H1 (cell line): ENCODE data around the gene PLXNB1. TPM values are rescaled to one million over a fixed set of nuclear protein-coding genes. Genes with fewer than 3 reads are reported as not detected.

Experiments
- CTCF ChIA-PET: fragments of 300-600 bp; sonication (Branson Sonifier 250); formaldehyde crosslinking; loops from one replicate; lab custom pipeline; 2021; ENCODE audit not compliant: partially characterized antibody; lab: Charles Lee
- POLR2A ChIA-PET: fragments of 300-600 bp; sonication (Branson Sonifier 250); formaldehyde crosslinking; loops from one replicate; lab custom pipeline; 2021; ENCODE audit warnings: inconsistent platforms; ENCODE audit not compliant: partially characterized antibody; lab: Charles Lee
- DNase-seq, 2 experiments: peaks; one replicate each; pipeline versions ENCODE4 v3.0.0 to v3.0.0-alpha.2; 2010 to 2022; ENCODE audit warnings: low spot score in 2 of 2, low read depth in 1 of 2, mixed read lengths in 1 of 2
- FAIRE-seq: peaks from 2 replicates; lab custom pipeline; 2011; peaks lifted over from hg19 to GRCh38; lab: Jason Lieb, UNC
- H2AFZ ChIP-seq: 2 replicates; pipeline ENCODE4 v1.8.1; 2012; ENCODE audit warnings: low read length, inconsistent platforms
- H2AK5ac ChIP-seq: 2 replicates; pipeline ENCODE4 v1.6.1; 2013; ENCODE audit warnings: low read depth, low read length
- H2BK120ac ChIP-seq: replicated peaks from 2 replicates; pipeline ENCODE3; 2013; ENCODE audit warnings: low read depth, low read length, inconsistent platforms
- H2BK12ac ChIP-seq: 2 replicates; pipeline ENCODE4 v1.6.1; 2013; ENCODE audit warnings: low read depth, low read length
- H2BK15ac ChIP-seq: 2 replicates; pipeline ENCODE4 v1.6.1; 2013; ENCODE audit warnings: low read length
- H2BK20ac ChIP-seq: 2 replicates; pipeline ENCODE4 v1.6.1; 2013; ENCODE audit warnings: low read length
- H2BK5ac ChIP-seq: 2 replicates; pipeline ENCODE4 v1.6.1; 2013; ENCODE audit warnings: low read depth, low read length
- H3K14ac ChIP-seq: 2 replicates; pipeline ENCODE4 v1.6.1; 2013; ENCODE audit warnings: inconsistent platforms; ENCODE audit not compliant: insufficient read length
- H3K18ac ChIP-seq: 2 replicates; pipeline ENCODE4 v1.6.1; 2013; ENCODE audit warnings: low read length; ENCODE audit errors: extremely low read depth
- H3K23ac ChIP-seq: 2 replicates; pipeline ENCODE4 v1.6.1; 2013; ENCODE audit warnings: inconsistent platforms; ENCODE audit not compliant: insufficient read length
- H3K23me2 ChIP-seq: 2 replicates; pipeline ENCODE4 v1.6.1; 2013; ENCODE audit warnings: low read depth, low read length
- H3K27ac ChIP-seq: 2 replicates; pipeline ENCODE4 v1.6.1; 2011; ENCODE audit warnings: low read depth, low read length, inconsistent platforms
- H3K27me3 ChIP-seq, 4 experiments: replicated peaks in 1 of 4; 1 replicate in 1 of 4; 2 replicates in 3 of 4; pipeline versions ENCODE4 v1.6.1 to v1.8.1; 2011 to 2013; ENCODE audit warnings: low read length in 3 of 4, mild to moderate bottlenecking in 3 of 4, inconsistent platforms in 2 of 4, mixed read lengths in 2 of 4, moderate library complexity in 1 of 4; ENCODE audit not compliant: control insufficient read depth in 3 of 4, insufficient read depth in 3 of 4; ENCODE audit errors: extremely low read depth in 1 of 4
- H3K36me3 ChIP-seq, 4 experiments: 2 replicates each; pipeline versions ENCODE4 v1.6.1 to v1.8.1; 2011 to 2013; ENCODE audit warnings: mild to moderate bottlenecking in 4 of 4, low read length in 3 of 4, moderate library complexity in 2 of 4, control low read depth in 1 of 4, inconsistent platforms in 1 of 4; ENCODE audit not compliant: insufficient read depth in 4 of 4, control insufficient read depth in 2 of 4
- H3K4ac ChIP-seq: replicated peaks from 2 replicates; pipeline ENCODE3; 2013; ENCODE audit warnings: low read length, low read depth, mixed read lengths, inconsistent platforms; ENCODE audit not compliant: insufficient read length
- H3K4me1 ChIP-seq, 4 experiments: replicated peaks in 1 of 4; 1 replicate in 1 of 4; 2 replicates in 3 of 4; pipeline versions ENCODE4 v1.6.1 to v1.8.1; 2011 to 2013; ENCODE audit warnings: low read length in 3 of 4, inconsistent platforms in 2 of 4, mixed read lengths in 1 of 4; ENCODE audit not compliant: insufficient read depth in 4 of 4, control insufficient read depth in 3 of 4
- H3K4me2 ChIP-seq, 2 experiments: 2 replicates each; pipeline versions ENCODE4 v1.6.1 to v1.8.1; 2011 to 2013; ENCODE audit warnings: low read depth in 2 of 2, low read length in 2 of 2, control low read depth in 1 of 2, inconsistent platforms in 1 of 2, mild to moderate bottlenecking in 1 of 2; ENCODE audit not compliant: insufficient read depth in 1 of 2
- H3K4me3 ChIP-seq, 4 experiments: fragments of 200-600, 300-600 bp in 1 of 4; sonication (generic), shearing (Covaris generic), sonication (Bioruptor Twin) in 1 of 4; 2 replicates each; pipeline versions ENCODE4 v1.5.1 to v1.8.1; 2011 to 2016; ENCODE audit warnings: low read length in 4 of 4, low read depth in 3 of 4, control low read depth in 2 of 4, inconsistent platforms in 2 of 4, mild to moderate bottlenecking in 2 of 4, mixed read lengths in 1 of 4, moderate library complexity in 1 of 4; ENCODE audit not compliant: insufficient read depth in 2 of 4; ENCODE audit errors: extremely low read depth in 1 of 4
- H3K56ac ChIP-seq: replicated peaks from 2 replicates; pipeline ENCODE3; 2013; ENCODE audit warnings: low read depth, mild to moderate bottlenecking, mixed read lengths, low read length, inconsistent platforms; ENCODE audit not compliant: insufficient read length
- H3K79me1 ChIP-seq: 2 replicates; pipeline ENCODE4 v1.6.1; 2013; ENCODE audit warnings: low read depth, low read length, control low read depth
- H3K79me2 ChIP-seq, 2 experiments: 2 replicates each; pipeline versions ENCODE4 v1.6.1 to v1.8.1; 2012 to 2013; ENCODE audit warnings: low read length in 2 of 2, mild to moderate bottlenecking in 2 of 2, inconsistent platforms in 1 of 2; ENCODE audit not compliant: insufficient read depth in 2 of 2, control insufficient read depth in 1 of 2
- H3K9ac ChIP-seq, 4 experiments: replicated peaks in 1 of 4; 1 replicate in 1 of 4; 2 replicates in 3 of 4; pipeline versions ENCODE4 v1.6.1 to v1.8.1; 2011 to 2013; ENCODE audit warnings: low read depth in 3 of 4, low read length in 3 of 4, control low read depth in 2 of 4, mild to moderate bottlenecking in 2 of 4, moderate library complexity in 2 of 4, inconsistent platforms in 1 of 4; ENCODE audit errors: extremely low read depth in 1 of 4
- H3K9me3 ChIP-seq, 2 experiments: 2 replicates each; pipeline versions ENCODE4 v1.6.1 to v1.8.1; 2012 to 2013; ENCODE audit warnings: mild to moderate bottlenecking in 2 of 2, moderate library complexity in 2 of 2, control low read depth in 1 of 2, inconsistent platforms in 1 of 2, low read depth in 1 of 2, low read length in 1 of 2, mixed read lengths in 1 of 2; ENCODE audit not compliant: insufficient read depth in 2 of 2
- H4K20me1 ChIP-seq, 2 experiments: replicated peaks in 1 of 2; 2 replicates each; pipeline versions ENCODE3 to v1.8.1; 2011 to 2013; ENCODE audit warnings: inconsistent platforms in 2 of 2, low read length in 2 of 2, mild to moderate bottlenecking in 1 of 2; ENCODE audit not compliant: insufficient read depth in 2 of 2, control insufficient read depth in 1 of 2
- H4K5ac ChIP-seq: 2 replicates; pipeline ENCODE4 v1.6.1; 2013; ENCODE audit warnings: low read length, low read depth, mixed read lengths, inconsistent platforms; ENCODE audit not compliant: insufficient read length
- H4K8ac ChIP-seq: 2 replicates; pipeline ENCODE4 v1.8.0; 2013; ENCODE audit warnings: mild to moderate bottlenecking, moderate library complexity, low read length, inconsistent platforms; ENCODE audit not compliant: insufficient read depth; ENCODE audit errors: extremely low read depth
- H4K91ac ChIP-seq: replicated peaks from 2 replicates; pipeline ENCODE3; 2013; ENCODE audit warnings: low read length, mixed read lengths, inconsistent platforms; ENCODE audit not compliant: insufficient read length
- CBX8 ChIP-seq: fragments of 300-800, 300-1000 bp; sonication (generic); IDR thresholded peaks from 2 replicates; pipeline ENCODE4 v1.7.1; 2016; ENCODE audit warnings: low read depth, low read length, borderline replicate concordance
- EGR1 ChIP-seq: IDR thresholded peaks from 2 replicates; pipeline ENCODE4 v1.6.1; 2011; ENCODE audit warnings: low read depth, low read length, borderline replicate concordance
- EP300 ChIP-seq, 2 experiments: IDR thresholded peaks; 1 replicate in 1 of 2; 2 replicates in 1 of 2; pipeline ENCODE4 v1.6.1; 2011 to 2012; ENCODE audit warnings: low read depth in 2 of 2, low read length in 2 of 2, mild to moderate bottlenecking in 2 of 2, borderline replicate concordance in 1 of 2, inconsistent platforms in 1 of 2, moderate library complexity in 1 of 2
- NANOG ChIP-seq: IDR thresholded peaks from 2 replicates; pipeline ENCODE4 v1.6.1; 2011; ENCODE audit warnings: low read length, low read depth, mild to moderate bottlenecking, inconsistent platforms; ENCODE audit not compliant: insufficient read depth, poor library complexity, severe bottlenecking
- POLR2A ChIP-seq, 2 experiments: IDR thresholded peaks; 1 replicate in 1 of 2; 2 replicates in 1 of 2; pipeline ENCODE4 v1.6.1; 2011; ENCODE audit warnings: low read depth in 2 of 2, low read length in 2 of 2, mild to moderate bottlenecking in 2 of 2; ENCODE audit errors: control extremely low read depth in 1 of 2
- POLR2AphosphoS5 ChIP-seq: IDR thresholded peaks from 2 replicates; pipeline ENCODE4 v1.6.1; 2011; ENCODE audit warnings: low read depth, low read length
- RFX5 ChIP-seq: IDR thresholded peaks from 2 replicates; pipeline ENCODE4 v1.6.1; 2011; ENCODE audit warnings: low read depth, low read length, improper control_type of control experiment, borderline replicate concordance
- RXRA ChIP-seq: IDR thresholded peaks from 2 replicates; pipeline ENCODE4 v1.6.1; 2011; ENCODE audit warnings: low read depth, mild to moderate bottlenecking, low read length, moderate library complexity; ENCODE audit not compliant: insufficient read depth
- SP1 ChIP-seq: IDR thresholded peaks from 2 replicates; pipeline ENCODE4 v1.6.1; 2011; ENCODE audit warnings: low read depth, low read length
- SRF ChIP-seq: IDR thresholded peaks from 2 replicates; pipeline ENCODE4 v1.6.1; 2011; ENCODE audit warnings: mild to moderate bottlenecking, low read depth, low read length, moderate library complexity
- TEAD4 ChIP-seq: IDR thresholded peaks from 2 replicates; pipeline ENCODE4 v1.6.1; 2012; ENCODE audit warnings: low read depth, low read length, inconsistent platforms, mixed read lengths
- WGBS, 2 experiments: shearing (Covaris generic) in 1 of 2; methylation state at CpG; one replicate each; pipeline versions ENCODE4 v1.1.6 to v1.1.7; 2013 to 2015; ENCODE audit warnings: low lambda C conversion rate in 2 of 2, mixed read lengths in 2 of 2, inconsistent platforms in 1 of 2, low coverage in 1 of 2, missing lambda C conversion rate in 1 of 2; ENCODE audit not compliant: insufficient replicate concordance in 2 of 2, insufficient coverage in 1 of 2, insufficient read length in 1 of 2; ENCODE audit errors: extremely low coverage in 1 of 2, missing lambda C conversion rate in 1 of 2; 5-methylcytosine and 5-hydroxymethylcytosine counted together
- polyA plus RNA-seq, 7 experiments: library from polyadenylated mRNA; depleted of rRNA in 3 of 7; stranded (reverse) in 5 of 7; unstranded in 2 of 7; fragments of >200 nt in 5 of 7; fragments of 200-250 nt in 2 of 7; gene quantifications; 1 replicate in 5 of 7; 2 replicates in 1 of 7; 4 replicates in 1 of 7; pipeline versions ENCODE4 v1.2.1 to v1.2.3, GENCODE V29; 2011 to 2013; ENCODE audit warnings: missing spikeins in 2 of 7, mixed read lengths in 2 of 7
- total RNA-seq: library from RNA; stranded (reverse); fragmentation: NEBNext Ultra II Directional; extraction: Animal tissue kit (Norgen Biotek cat#: 25700); gene quantifications from 2 replicates; pipeline ENCODE4 v1.2.1, GENCODE V29; 2021
- TF ChIP-seq, protein P1 (sequence below): IDR thresholded peaks from 2 replicates; pipeline ENCODE4 v1.6.1; 2012; ENCODE audit warnings: low read length, inconsistent platforms

PLXNB1 gene
- total and polyA plus RNA-seq, 2 of the 8 experiments (the other 6 are each of a cell fraction or from before 2014, with no cell fraction given), result 109 to 114 TPM

DNA sequence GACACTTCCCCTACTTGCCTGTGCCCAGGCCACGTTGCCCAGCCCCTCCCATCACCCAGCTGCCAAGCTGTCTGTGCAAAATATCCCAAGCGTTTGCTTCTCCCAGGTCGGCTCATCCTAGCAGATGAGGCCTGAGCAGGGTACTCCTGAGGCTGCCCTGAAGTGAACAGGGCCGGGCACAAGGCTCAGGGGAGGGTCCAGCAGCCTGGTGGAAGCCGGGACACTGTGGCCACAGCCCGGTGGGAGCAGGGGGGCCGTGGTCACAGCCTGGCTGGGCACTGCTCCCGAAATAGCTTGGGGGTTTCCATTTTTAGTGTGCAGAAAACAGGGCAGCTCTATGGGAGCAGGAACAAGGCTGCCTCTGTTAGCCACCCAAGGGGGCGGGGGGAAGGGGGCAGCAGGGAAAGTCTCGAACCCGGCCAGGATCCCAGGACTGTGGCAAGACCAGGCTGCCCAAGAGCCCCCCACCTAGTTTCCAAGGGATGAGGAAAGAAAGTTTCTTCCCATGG, 3.4 kb downstream of the PLXNB1 start:
- POLR2A ChIA-PET, result interaction anchor here (0.6 to 31.5 kb wide), 11 partner anchors 7 to 197 kb away, joined by 3 to 650 read pairs (median 3); partner anchors contain the start of genes ATRIP, CCDC51, FBXW12 and TMA7
- TF ChIP-seq POLR2A (IDR thresholded peaks at IDR 0.05; ENCODE audit: control extremely low read depth in 1 of 2, low read depth in 2 of 2, low read length in 2 of 2) (no peak), EP300 (IDR thresholded peaks at IDR 0.05; ENCODE audit: borderline replicate concordance in 1 of 2, low read depth in 2 of 2, low read length in 2 of 2) (no peak), SRF (no peak), NANOG (no peak), TEAD4 (no peak), RXRA (no peak), POLR2AphosphoS5 (no peak), SP1 (no peak), RFX5 (no peak), EGR1 (no peak), CBX8 (no peak)
- TF ChIP-seq, protein P1, sequence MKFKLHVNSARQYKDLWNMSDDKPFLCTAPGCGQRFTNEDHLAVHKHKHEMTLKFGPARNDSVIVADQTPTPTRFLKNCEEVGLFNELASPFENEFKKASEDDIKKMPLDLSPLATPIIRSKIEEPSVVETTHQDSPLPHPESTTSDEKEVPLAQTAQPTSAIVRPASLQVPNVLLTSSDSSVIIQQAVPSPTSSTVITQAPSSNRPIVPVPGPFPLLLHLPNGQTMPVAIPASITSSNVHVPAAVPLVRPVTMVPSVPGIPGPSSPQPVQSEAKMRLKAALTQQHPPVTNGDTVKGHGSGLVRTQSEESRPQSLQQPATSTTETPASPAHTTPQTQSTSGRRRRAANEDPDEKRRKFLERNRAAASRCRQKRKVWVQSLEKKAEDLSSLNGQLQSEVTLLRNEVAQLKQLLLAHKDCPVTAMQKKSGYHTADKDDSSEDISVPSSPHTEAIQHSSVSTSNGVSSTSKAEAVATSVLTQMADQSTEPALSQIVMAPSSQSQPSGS, result no peak

More for the DNA sequence above, 3.4 kb downstream of the PLXNB1 start:
- no peak overlapping the region; a peak in 1 of 4 replicates for H3K4me2 ChIP-seq
- CTCF ChIA-PET, result interaction anchor here (0.6 to 5.4 kb wide), 5 partner anchors 10 to 152 kb away, joined by 3 to 34 read pairs (median 3); no protein-coding TSS in a partner anchor
- WGBS, 2 experiments, result 96% methylated on average over 9 of the region's 11 CpGs; no CpG with 5 or more reads in 1 of the 2 experiments
- no peak overlapping the region for H3K4me3 ChIP-seq
- H3K14ac ChIP-seq, result no peak overlapping the region
- no peaks in the 10 kb centered on the region for H3K9me3 ChIP-seq
- FAIRE-seq, result no peak
- H3K9ac ChIP-seq, result no peak overlapping the region; a peak in 3 of 7 replicates
- H3K4me1 ChIP-seq, result peaks cover 7 to 40% (median 20%) of the 10 kb centered on the region in 4 experiments
- peaks cover 46% of the 10 kb centered on the region for H3K79me1 ChIP-seq
- no peak overlapping the region for H4K5ac ChIP-seq
- H3K36me3 ChIP-seq, result peaks cover 5 to 9% (median 5%) of the 10 kb centered on the region in 4 experiments; a peak in 6 of 8 replicates
- peaks cover 13% of the 10 kb centered on the region for H3K23me2 ChIP-seq
- H3K27ac ChIP-seq, result no peak overlapping the region
- H4K20me1 ChIP-seq, result peaks cover 20 to 39% of the 10 kb centered on the region in 2 experiments
- no peak overlapping the region for H2AK5ac ChIP-seq
- no peak overlapping the region for H3K4ac ChIP-seq
- no peak overlapping the region for H2BK120ac ChIP-seq
- H3K27me3 ChIP-seq, result no peaks in the 10 kb centered on the region
- H3K18ac ChIP-seq, result no peak overlapping the region
- H4K8ac ChIP-seq, result 0 out of 2 replicates have a peak overlapping the region, but pooled peaks have one; percentile 18
- no peak overlapping the region for H2BK20ac ChIP-seq
- H3K23ac ChIP-seq, result no peak overlapping the region
- DNase-seq, result no peak
- no peak overlapping the region for H3K56ac ChIP-seq
- no peak overlapping the region for H2BK15ac ChIP-seq
- no peak overlapping the region for H2BK12ac ChIP-seq
- H4K91ac ChIP-seq, result no peak overlapping the region
- H3K79me2 ChIP-seq, result peaks cover 32 to 76% of the 10 kb centered on the region in 2 experiments
- no peak overlapping the region for H2BK5ac ChIP-seq
- no peak overlapping the region for H2AFZ ChIP-seq
